Tibial artery (tissue), 4 donors: ENCODE measurements around the gene PECR.

Experiments
- DNase-seq, 2 donors: peaks; one replicate each; pipeline ENCODE4 v3.0.0-alpha.2; 2019
- H3K27ac ChIP-seq, 2 donors: fragments of 200-600 bp; sonication (generic) in 1 of 2; 1 replicate in 1 of 2; 2 replicates in 1 of 2; pipeline ENCODE4 v1.5.1; 2018 to 2019; ENCODE audit warnings: mild to moderate bottlenecking in 1 of 2
- H3K27me3 ChIP-seq, 2 donors: fragments of 200-600 bp; sonication (generic) in 1 of 2; one replicate each; pipeline versions ENCODE4 v1.5.1 to v1.6.0; 2016 to 2019
- H3K36me3 ChIP-seq, 3 donors: fragments of 200-600 bp; sonication (generic) in 2 of 3; one replicate each; pipeline ENCODE4 v1.5.1; 2016 to 2019; ENCODE audit warnings: mild to moderate bottlenecking in 2 of 3
- H3K4me1 ChIP-seq, 4 donors: fragments of 200-600 bp; sonication (generic) in 2 of 4; 1 replicate in 3 of 4; 2 replicates in 1 of 4; pipeline ENCODE4 v1.5.1; 2016 to 2019
- H3K4me3 ChIP-seq, 2 donors: fragments of 200-600 bp; sonication (generic) in 1 of 2; 1 replicate in 1 of 2; 2 replicates in 1 of 2; pipeline ENCODE4 v1.5.1; 2018 to 2019; ENCODE audit warnings: mild to moderate bottlenecking in 2 of 2
- H3K9me3 ChIP-seq, 3 donors: fragments of 200-600 bp; sonication (generic) in 1 of 3; one replicate each; pipeline ENCODE4 v1.5.1; 2016 to 2019
- intact Hi-C: fragments of 100-400 bp; cut with DNase I; formaldehyde crosslinking; loops from one replicate; pipeline ENCODE4 v1.15.0; 2023; ENCODE audit warnings: low total_unique reads
- TF ChIP-seq, protein P1 (sequence below), 2 experiments: fragments of 200-600 bp in 1 of 2; fragments of 450-650 bp in 1 of 2; IDR thresholded peaks; one replicate each; pipeline ENCODE4 v1.5.1; 2017 to 2019; ENCODE audit warnings: antibody characterized with exemption in 2 of 2, mild to moderate bottlenecking in 1 of 2, moderate library complexity in 1 of 2

The PECR gene

GRCh38 chr2:216109962-216110614 is 28.5 kb upstream of the PECR start:
- Histone ChIP-seq H3K4me1 (peaks cover 0 to 39% (median 21%) of the 10 kb centered on the region in 4 donors), H3K27me3 (no peaks in the 10 kb centered on the region), H3K36me3 (peaks cover 15 to 38% (median 21%) of the 10 kb centered on the region in 3 donors), H3K27ac (peak overlapping the region; percentile 87), H3K9me3 (no peaks in the 10 kb centered on the region), H3K4me3 (peak overlapping the region; percentile 75 to 81)
- intact Hi-C loops, result no loop called here
- TF ChIP-seq, protein P1, sequence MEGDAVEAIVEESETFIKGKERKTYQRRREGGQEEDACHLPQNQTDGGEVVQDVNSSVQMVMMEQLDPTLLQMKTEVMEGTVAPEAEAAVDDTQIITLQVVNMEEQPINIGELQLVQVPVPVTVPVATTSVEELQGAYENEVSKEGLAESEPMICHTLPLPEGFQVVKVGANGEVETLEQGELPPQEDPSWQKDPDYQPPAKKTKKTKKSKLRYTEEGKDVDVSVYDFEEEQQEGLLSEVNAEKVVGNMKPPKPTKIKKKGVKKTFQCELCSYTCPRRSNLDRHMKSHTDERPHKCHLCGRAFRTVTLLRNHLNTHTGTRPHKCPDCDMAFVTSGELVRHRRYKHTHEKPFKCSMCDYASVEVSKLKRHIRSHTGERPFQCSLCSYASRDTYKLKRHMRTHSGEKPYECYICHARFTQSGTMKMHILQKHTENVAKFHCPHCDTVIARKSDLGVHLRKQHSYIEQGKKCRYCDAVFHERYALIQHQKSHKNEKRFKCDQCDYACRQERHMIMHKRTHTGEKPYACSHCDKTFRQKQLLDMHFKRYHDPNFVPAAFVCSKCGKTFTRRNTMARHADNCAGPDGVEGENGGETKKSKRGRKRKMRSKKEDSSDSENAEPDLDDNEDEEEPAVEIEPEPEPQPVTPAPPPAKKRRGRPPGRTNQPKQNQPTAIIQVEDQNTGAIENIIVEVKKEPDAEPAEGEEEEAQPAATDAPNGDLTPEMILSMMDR (IDR thresholded peaks at IDR 0.05), result peak; percentile 18 to 19
- DNase-seq, result no peak

DNA sequence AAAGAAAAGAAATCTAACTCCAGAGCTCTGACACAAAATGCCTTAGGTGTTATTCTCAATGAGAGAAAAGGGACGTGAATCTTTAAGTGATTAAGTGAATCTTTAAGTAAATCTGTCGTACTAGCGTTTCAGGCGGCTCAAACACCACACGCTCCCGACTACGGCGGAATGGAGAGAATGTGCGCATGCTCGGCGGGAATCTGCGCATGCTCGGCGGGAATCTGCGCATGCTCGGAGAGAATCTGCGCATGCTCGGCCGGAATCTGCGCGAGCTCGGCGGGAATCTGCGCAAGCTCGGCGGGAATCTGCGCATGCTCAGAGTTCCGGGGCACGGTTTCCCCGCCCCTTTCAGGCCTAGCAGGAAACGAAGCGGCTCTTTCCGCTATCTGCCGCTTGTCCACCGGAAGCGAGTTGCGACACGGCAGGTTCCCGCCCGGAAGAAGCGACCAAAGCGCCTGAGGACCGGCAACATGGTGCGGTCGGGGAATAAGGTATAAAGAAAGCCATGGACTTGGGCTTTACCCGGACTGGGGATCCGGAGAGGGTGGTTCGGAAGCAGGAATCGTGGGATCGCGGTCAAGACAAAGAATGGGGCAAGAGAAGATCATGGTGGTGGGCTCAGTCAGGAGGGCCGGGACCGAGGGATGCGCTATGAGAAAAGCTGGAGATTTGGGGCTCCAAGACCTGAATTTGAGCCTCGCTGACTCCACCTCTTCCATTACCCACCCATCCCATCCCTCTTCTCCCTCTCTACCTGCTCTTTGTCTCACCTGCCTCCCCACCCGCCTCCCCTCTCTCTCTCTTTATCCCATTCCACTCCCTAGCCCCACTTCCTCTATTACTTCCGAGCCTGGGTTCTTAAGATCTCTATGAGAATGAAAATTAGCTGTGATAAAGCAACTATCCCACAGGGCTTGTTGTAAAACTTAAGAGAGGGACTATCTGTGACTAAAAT is 27.6 kb upstream of the PECR start, which contains the start of gene XRCC5:
Gene XRCC5, plus strand, starts transcription at position 382 of the 955 bp plus-strand sequence. Its CDS starts 89 bp downstream, at position 471.
- H3K36me3 ChIP-seq, result peaks cover 15 to 37% (median 19%) of the 10 kb centered on the region in 3 donors
- H3K4me3 ChIP-seq, result peak within 1 kb of the TSS; percentile 75 to 81
- no peaks in the 10 kb centered on the region for H3K9me3 ChIP-seq
- DNase-seq, result peak; percentile 93 to 98
- peak within 1 kb of the TSS; percentile 87 for H3K27ac ChIP-seq
- peaks cover 0 to 4% of the 10 kb centered on the region in 2 donors for H3K27me3 ChIP-seq
- peaks cover 0 to 36% (median 20%) of the 10 kb centered on the region in 4 donors for H3K4me1 ChIP-seq
- intact Hi-C loops, result no loop called here
- TF ChIP-seq, protein P1 (IDR thresholded peaks at IDR 0.05), result no peak

GRCh38 chr2:216108310-216108966 is 26.8 kb upstream of the PECR start:
- intact Hi-C loops, result no loop called here

DNA sequence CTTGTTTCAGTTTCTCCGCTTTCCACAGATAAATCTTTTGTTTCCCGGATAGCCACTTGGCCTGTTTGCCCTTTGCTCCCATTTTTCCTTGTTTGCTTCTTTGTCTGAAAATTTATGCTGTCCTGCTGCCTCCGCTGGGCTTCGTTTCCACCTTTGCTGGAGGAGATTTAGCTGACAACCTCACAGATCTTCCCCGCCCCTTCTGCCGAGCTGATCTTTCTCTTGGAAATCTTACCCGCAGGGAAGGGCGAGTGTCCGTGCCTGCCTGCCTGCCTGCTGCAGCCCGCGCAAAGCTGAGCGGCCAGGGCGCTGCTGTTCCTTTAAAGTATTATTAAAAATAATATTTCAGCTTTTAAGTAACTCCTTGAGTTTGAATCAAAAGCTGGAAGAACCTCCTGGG is 26.2 kb upstream of the PECR start:
- no peak for DNase-seq
- no peak overlapping the region for H3K27ac ChIP-seq
- intact Hi-C loops, result no loop called here
- H3K27me3 ChIP-seq, result peaks cover 0 to 4% of the 10 kb centered on the region in 2 donors
- H3K4me3 ChIP-seq, result no peak overlapping the region
- H3K4me1 ChIP-seq, result peaks cover 0 to 34% (median 17%) of the 10 kb centered on the region in 4 donors
- TF ChIP-seq, protein P1 (IDR thresholded peaks at IDR 0.05), result no peak
- H3K36me3 ChIP-seq, result peaks cover 4 to 22% (median 4%) of the 10 kb centered on the region in 3 donors
- H3K9me3 ChIP-seq, result no peaks in the 10 kb centered on the region

More at GRCh38 chr2:216108310-216108966, 26.8 kb upstream of the PECR start:
- peak overlapping the region; percentile 87 for H3K27ac ChIP-seq
- TF ChIP-seq, protein P1 (IDR thresholded peaks at IDR 0.05), result no peak
- H3K36me3 ChIP-seq, result peaks cover 10 to 29% (median 11%) of the 10 kb centered on the region in 3 donors
- H3K4me3 ChIP-seq, result peak overlapping the region; percentile 75 to 81
- peaks cover 0 to 34% (median 18%) of the 10 kb centered on the region in 4 donors for H3K4me1 ChIP-seq
- H3K9me3 ChIP-seq, result no peaks in the 10 kb centered on the region
- DNase-seq, result no peak
- H3K27me3 ChIP-seq, result peaks cover 0 to 4% of the 10 kb centered on the region in 2 donors

GRCh38 chr2:216107320-216107719 is 25.7 kb upstream of the PECR start:
- Histone ChIP-seq H3K4me1 (peaks cover 0 to 31% (median 16%) of the 10 kb centered on the region in 4 donors), H3K9me3 (no peaks in the 10 kb centered on the region), H3K27ac (no peak overlapping the region), H3K36me3 (peaks cover 0 to 18% (median 2%) of the 10 kb centered on the region in 3 donors), H3K4me3 (no peak overlapping the region), H3K27me3 (peaks cover 0 to 4% of the 10 kb centered on the region in 2 donors)
- DNase-seq, result no peak
- TF ChIP-seq, protein P1 (IDR thresholded peaks at IDR 0.05), result no peak
- intact Hi-C loops, result no loop called here
